Kidney epithelial cell (primary cell): ENCODE results near the gene PTPRN. TPM values are rescaled to one million over a fixed set of nuclear protein-coding genes. Genes with fewer than 3 reads are reported as not detected.

Experiments
- DNase-seq: peaks from one replicate; pipeline ENCODE4 v3.0.0-alpha.2; 2010; ENCODE audit warnings: low read depth
- H3K27me3 ChIP-seq: 2 replicates; pipeline ENCODE4 v1.6.0; 2011; ENCODE audit warnings: low read length; ENCODE audit not compliant: control insufficient read depth, insufficient read depth
- H3K36me3 ChIP-seq: 2 replicates; pipeline ENCODE4 v1.5.1; 2011; ENCODE audit warnings: low read length; ENCODE audit not compliant: control insufficient read depth, insufficient read depth
- H3K4me3 ChIP-seq: 2 replicates; pipeline ENCODE4 v1.5.1; 2011; ENCODE audit warnings: low read depth, mild to moderate bottlenecking, control low read depth, low read length
- CTCF ChIP-seq: IDR thresholded peaks from 2 replicates; pipeline ENCODE4 v1.5.1; 2011; ENCODE audit warnings: mild to moderate bottlenecking, moderate library complexity, low read length, control low read depth, inconsistent platforms; ENCODE audit not compliant: insufficient read depth, poor library complexity, severe bottlenecking
- total RNA-seq: library from RNA; depleted of rRNA; stranded (reverse); fragments of >200 nt; gene quantifications from 2 replicates; pipeline ENCODE4 v1.2.3, GENCODE V29; 2015

The PTPRN gene
- total RNA-seq, 1 donor from 2014 or later: 3.8 TPM

DNA sequence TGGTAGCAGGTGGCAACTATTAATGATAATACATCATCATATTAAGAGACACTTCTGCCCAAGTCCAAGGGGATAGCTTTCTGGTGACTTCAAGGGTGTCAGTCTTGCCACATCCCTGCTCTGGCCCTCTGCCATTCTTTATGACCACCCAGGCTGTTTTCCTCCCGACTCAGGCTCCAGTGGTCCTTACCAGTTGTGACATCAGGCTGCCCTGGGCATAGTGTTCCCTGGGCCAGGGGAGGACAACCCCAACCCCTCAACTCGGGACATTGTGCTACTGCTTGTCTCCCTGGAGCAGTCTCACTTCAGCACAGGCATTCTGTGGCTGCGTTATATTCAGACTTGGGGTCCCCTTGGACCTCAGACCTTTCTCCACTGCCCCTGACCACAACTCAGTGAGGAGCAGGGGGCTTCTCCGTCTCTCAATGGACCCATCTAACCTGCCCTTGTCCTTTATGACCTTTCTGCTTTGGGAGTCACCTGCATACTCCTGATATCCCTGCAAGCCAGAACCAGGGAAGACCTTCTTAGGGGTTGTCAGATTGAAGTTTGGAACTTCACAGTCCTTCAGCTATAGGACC lies 17.2 kb downstream of the PTPRN start:
- no peaks in the 10 kb centered on the region for H3K27me3 ChIP-seq
- H3K4me3 ChIP-seq: no peak overlapping the region
- no peaks in the 10 kb centered on the region for H3K36me3 ChIP-seq
- DNase-seq: no peak
- no peak for TF ChIP-seq CTCF

GRCh38 chr2:219291394-219291793 lies 17.8 kb downstream of the PTPRN start:
- no peak for TF ChIP-seq CTCF
- Histone ChIP-seq H3K36me3 (no peaks in the 10 kb centered on the region), H3K27me3 (no peaks in the 10 kb centered on the region), H3K4me3 (no peak overlapping the region)
- DNase-seq: no peak

GRCh38 chr2:219290381-219291171 lies 18.6 kb downstream of the PTPRN start:
- Histone ChIP-seq H3K27me3 (no peaks in the 10 kb centered on the region), H3K4me3 (no peak overlapping the region), H3K36me3 (no peaks in the 10 kb centered on the region)
- no peak for TF ChIP-seq CTCF
- no peak for DNase-seq

- Histone ChIP-seq H3K4me3 (no peak overlapping the region), H3K27me3 (no peaks in the 10 kb centered on the region), H3K36me3 (no peaks in the 10 kb centered on the region)
- TF ChIP-seq CTCF: no peak
- no peak for DNase-seq
These were observed 19.5 kb downstream of the PTPRN start for GRCh38 chr2:219289537-219290361.

GRCh38 chr2:219289195-219289536 lies 20.0 kb downstream of the PTPRN start:
- no peaks in the 10 kb centered on the region for H3K27me3 ChIP-seq
- no peaks in the 10 kb centered on the region for H3K36me3 ChIP-seq
- no peak overlapping the region for H3K4me3 ChIP-seq
- no peak for TF ChIP-seq CTCF
- no peak for DNase-seq
